CD8-positive, alpha-beta memory T cell (primary cell): ENCODE data around the gene SRPK2. TPM values are rescaled to one million over a fixed set of nuclear protein-coding genes. Genes with fewer than 3 reads are reported as not detected.

ENCODE experiments used
- CTCF ChIA-PET: fragments of 350-600 bp; sonication (Branson Sonifier 250); formaldehyde crosslinking; loops from one replicate; lab custom pipeline; 2021; ENCODE audit warnings: antibody characterized with exemption; lab: Charles Lee
- POLR2A ChIA-PET: fragments of 350-600 bp; sonication (Branson Sonifier 250); formaldehyde crosslinking; loops from one replicate; lab custom pipeline; 2021; ENCODE audit warnings: antibody characterized with exemption; lab: Charles Lee
- DNase-seq, 5 donors: peaks; one replicate each; pipeline versions ENCODE4 v3.0.0 to v3.0.0-alpha.2; 2020 to 2022; ENCODE audit warnings: mixed read lengths in 1 of 5
- H3K27ac ChIP-seq: one replicate; pipeline ENCODE4 v1.7.0; 2013; ENCODE audit warnings: low read depth, mild to moderate bottlenecking, low read length, moderate library complexity
- H3K27me3 ChIP-seq: 2 replicates; pipeline ENCODE4 v1.7.0; 2013; ENCODE audit warnings: low read length, mild to moderate bottlenecking; ENCODE audit not compliant: insufficient read depth, poor library complexity, severe bottlenecking
- H3K36me3 ChIP-seq: 2 replicates; pipeline ENCODE4 v1.7.0; 2013; ENCODE audit warnings: mild to moderate bottlenecking, low read length, moderate library complexity; ENCODE audit not compliant: insufficient read depth
- H3K4me1 ChIP-seq: 2 replicates; pipeline ENCODE4 v1.7.0; 2013; ENCODE audit warnings: mild to moderate bottlenecking, low read length, moderate library complexity; ENCODE audit not compliant: insufficient read depth
- H3K4me3 ChIP-seq: 2 replicates; pipeline ENCODE4 v1.7.0; 2013; ENCODE audit warnings: mild to moderate bottlenecking, low read length
- H3K9me3 ChIP-seq: 2 replicates; pipeline ENCODE4 v1.7.0; 2013; ENCODE audit warnings: mild to moderate bottlenecking, low read length
- H3K27ac Mint-ChIP-seq, 8 donors: one replicate each; pipeline ENCODE4 v1.8.0; 2020 to 2021; ENCODE audit warnings: mixed read lengths in 8 of 8, mild to moderate bottlenecking in 6 of 8, inconsistent platforms in 3 of 8, moderate library complexity in 3 of 8
- H3K27me3 Mint-ChIP-seq, 2 donors: one replicate each; pipeline ENCODE4 v1.8.0; 2020 to 2021; ENCODE audit warnings: mixed read lengths in 2 of 2, mild to moderate bottlenecking in 1 of 2, moderate library complexity in 1 of 2
- H3K36me3 Mint-ChIP-seq, 3 donors: one replicate each; pipeline ENCODE4 v1.8.0; 2020 to 2021; ENCODE audit warnings: mixed read lengths in 3 of 3, inconsistent platforms in 1 of 3, mild to moderate bottlenecking in 1 of 3
- H3K4me1 Mint-ChIP-seq, 3 donors: one replicate each; pipeline ENCODE4 v1.8.0; 2020 to 2021; ENCODE audit warnings: mixed read lengths in 3 of 3, inconsistent platforms in 1 of 3, mild to moderate bottlenecking in 1 of 3
- H3K4me3 Mint-ChIP-seq, 7 donors: one replicate each; pipeline ENCODE4 v1.8.0; 2020 to 2021; ENCODE audit warnings: mixed read lengths in 7 of 7, mild to moderate bottlenecking in 6 of 7, moderate library complexity in 4 of 7, inconsistent platforms in 2 of 7
- H3K9me3 Mint-ChIP-seq, 5 donors: one replicate each; pipeline ENCODE4 v1.8.0; 2020 to 2022; ENCODE audit warnings: mixed read lengths in 5 of 5, mild to moderate bottlenecking in 3 of 5, moderate library complexity in 2 of 5, inconsistent platforms in 1 of 5
- polyA plus RNA-seq: library from polyadenylated mRNA; unstranded; fragments of 300-500 nt; fragmentation: Illumina TruSeq; gene quantifications from one replicate; pipeline ENCODE4 v1.2.3, GENCODE V29; 2021
- total RNA-seq, 2 experiments: library from RNA; stranded (reverse); gene quantifications; one replicate each; pipeline ENCODE4 v1.2.3, GENCODE V29; 2021

SRPK2 gene
- total and polyA plus RNA-seq, 3 experiments from 2014 or later = 40.8 to 59.5 (median 41.3) TPM

DNA sequence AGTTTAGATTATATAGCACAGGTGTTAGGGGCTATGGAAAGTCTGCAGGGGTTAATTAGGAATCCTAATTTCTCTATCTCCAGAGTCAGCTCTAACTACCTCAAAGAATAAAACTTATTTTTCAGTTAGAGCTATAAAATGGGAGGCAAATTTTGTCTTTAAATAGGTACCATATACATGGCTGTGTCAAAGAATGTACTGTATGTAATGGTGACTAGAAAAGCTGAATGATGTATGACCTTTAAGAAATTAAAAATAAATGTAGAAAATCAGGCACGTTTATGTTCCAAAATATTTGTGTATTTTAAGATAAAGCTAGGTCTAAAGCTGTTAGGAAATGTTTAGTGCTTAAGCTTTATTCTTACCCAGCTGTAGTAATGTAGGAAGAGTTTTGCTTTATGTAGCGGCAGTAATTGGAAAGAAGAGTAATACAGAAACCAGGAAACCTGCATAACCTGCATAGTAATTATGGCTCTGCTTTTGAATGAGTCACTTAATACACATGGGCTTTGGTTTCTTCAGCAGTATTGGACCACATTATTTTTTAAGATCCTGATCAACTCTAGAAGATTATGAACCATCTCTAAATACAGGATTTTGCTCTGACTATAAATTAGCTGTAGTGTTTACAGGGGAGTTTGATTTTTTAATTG lies 289.7 kb downstream of the SRPK2 start:
- Histone ChIP-seq H3K4me1 (no peaks in the 10 kb centered on the region), H3K9me3 (no peaks in the 10 kb centered on the region), H3K4me3 (no peak overlapping the region), H3K36me3 (peaks cover 29% of the 10 kb centered on the region), H3K27ac (no peak overlapping the region), H3K27me3 (no peaks in the 10 kb centered on the region)
- no peaks in the 10 kb centered on the region for H3K9me3 Mint-ChIP-seq
- ChIA-PET CTCF (no interaction called here), POLR2A (interaction anchor here (1.2 kb wide), 1 partner anchor 84 kb away, joined by 3 read pairs; no protein-coding TSS in a partner anchor)
- H3K27me3 Mint-ChIP-seq = no peaks in the 10 kb centered on the region
- H3K27ac Mint-ChIP-seq = peak overlapping the region in 7 of 8 donors; percentile 22 to 77 (median 47)
- H3K4me3 Mint-ChIP-seq = no peak overlapping the region
- DNase-seq = no peak
- H3K4me1 Mint-ChIP-seq = peaks cover 33 to 73% (median 55%) of the 10 kb centered on the region in 3 donors
- peaks cover 5 to 75% (median 17%) of the 10 kb centered on the region in 3 donors for H3K36me3 Mint-ChIP-seq

GRCh38 chr7:105097619-105098018 lies 291.1 kb downstream of the SRPK2 start:
- no peak for DNase-seq
- Histone ChIP-seq H3K4me1 (no peaks in the 10 kb centered on the region), H3K36me3 (peaks cover 22% of the 10 kb centered on the region), H3K9me3 (no peaks in the 10 kb centered on the region), H3K27me3 (no peaks in the 10 kb centered on the region), H3K4me3 (no peak overlapping the region), H3K27ac (no peak overlapping the region)
- peaks cover 3 to 76% (median 12%) of the 10 kb centered on the region in 3 donors for H3K36me3 Mint-ChIP-seq
- H3K27me3 Mint-ChIP-seq = no peaks in the 10 kb centered on the region
- H3K4me3 Mint-ChIP-seq = no peak overlapping the region
- CTCF ChIA-PET = no interaction called here
- H3K27ac Mint-ChIP-seq = peak overlapping the region in 6 of 8 donors; percentile 11 to 69 (median 20)
- H3K9me3 Mint-ChIP-seq = no peaks in the 10 kb centered on the region
- H3K4me1 Mint-ChIP-seq = peaks cover 30 to 67% (median 51%) of the 10 kb centered on the region in 3 donors
- POLR2A ChIA-PET = no interaction called here

DNA sequence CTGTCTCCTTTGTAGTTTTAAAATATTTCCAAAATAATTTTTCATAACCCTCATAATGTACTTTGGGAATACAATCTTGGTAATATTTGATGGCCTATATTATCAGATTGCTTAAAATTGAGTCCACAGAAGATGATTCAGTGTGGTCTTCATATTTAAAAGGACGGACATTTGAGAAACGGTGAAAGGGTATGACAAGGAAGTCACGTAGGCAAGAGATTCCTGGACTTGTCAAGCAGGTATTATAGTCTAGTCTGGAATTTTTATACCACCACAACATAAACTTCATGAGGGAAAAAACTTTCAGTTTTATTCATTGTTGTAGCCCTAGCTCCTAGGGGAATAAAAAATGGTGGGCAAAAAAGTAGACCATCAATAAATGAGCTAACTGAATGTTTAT lies 292.4 kb downstream of the SRPK2 start:
- no peaks in the 10 kb centered on the region for H3K9me3 Mint-ChIP-seq
- peaks cover 23% of the 10 kb centered on the region for H3K36me3 ChIP-seq
- H3K4me1 Mint-ChIP-seq = peaks cover 30 to 62% (median 50%) of the 10 kb centered on the region in 3 donors
- no peaks in the 10 kb centered on the region for H3K27me3 Mint-ChIP-seq
- peaks cover 3 to 80% (median 10%) of the 10 kb centered on the region in 3 donors for H3K36me3 Mint-ChIP-seq
- no peaks in the 10 kb centered on the region for H3K4me1 ChIP-seq
- no peak overlapping the region for H3K4me3 Mint-ChIP-seq
- ChIA-PET POLR2A (no interaction called here), CTCF (no interaction called here)
- H3K9me3 ChIP-seq = no peaks in the 10 kb centered on the region
- H3K27ac Mint-ChIP-seq = peak overlapping the region in 3 of 8 donors; percentile 10 to 45 (median 17)
- H3K4me3 ChIP-seq = no peak overlapping the region
- H3K27ac ChIP-seq = no peak overlapping the region
- no peaks in the 10 kb centered on the region for H3K27me3 ChIP-seq
- DNase-seq = no peak

GRCh38 chr7:105094966-105095365 lies 293.8 kb downstream of the SRPK2 start:
- H3K27ac Mint-ChIP-seq = peak overlapping the region in 4 of 8 donors; percentile 12 to 75 (median 52)
- no peak overlapping the region for H3K4me3 Mint-ChIP-seq
- no peak for DNase-seq
- Histone ChIP-seq H3K27me3 (no peaks in the 10 kb centered on the region), H3K9me3 (no peaks in the 10 kb centered on the region), H3K4me3 (no peak overlapping the region), H3K4me1 (no peaks in the 10 kb centered on the region), H3K27ac (no peak overlapping the region), H3K36me3 (peaks cover 30% of the 10 kb centered on the region)
- ChIA-PET POLR2A (interaction anchor here (0.5 kb wide), 1 partner anchor 15 kb away, joined by 4 read pairs; no protein-coding TSS in a partner anchor), CTCF (no interaction called here)
- no peaks in the 10 kb centered on the region for H3K9me3 Mint-ChIP-seq
- H3K4me1 Mint-ChIP-seq = peaks cover 24 to 53% (median 43%) of the 10 kb centered on the region in 3 donors
- peaks cover 1 to 80% (median 14%) of the 10 kb centered on the region in 3 donors for H3K36me3 Mint-ChIP-seq
- no peaks in the 10 kb centered on the region for H3K27me3 Mint-ChIP-seq

GRCh38 chr7:105088456-105088855 lies 300.3 kb downstream of the SRPK2 start:
- Mint-ChIP-seq H3K27me3 (no peaks in the 10 kb centered on the region), H3K27ac (peak overlapping the region in 6 of 8 donors; percentile 0 to 76 (median 50))
- POLR2A ChIA-PET = no interaction called here

GRCh38 chr7:105087981-105088380 lies 300.7 kb downstream of the SRPK2 start:
- Mint-ChIP-seq H3K27ac (peak overlapping the region in 5 of 8 donors; percentile 9 to 76 (median 53)), H3K4me1 (peaks cover 25 to 40% (median 30%) of the 10 kb centered on the region in 3 donors), H3K9me3 (no peaks in the 10 kb centered on the region), H3K4me3 (no peak overlapping the region), H3K27me3 (no peaks in the 10 kb centered on the region), H3K36me3 (peaks cover 3 to 77% (median 26%) of the 10 kb centered on the region in 3 donors)
- no peak for DNase-seq
- Histone ChIP-seq H3K27ac (no peak overlapping the region), H3K9me3 (no peaks in the 10 kb centered on the region), H3K36me3 (peaks cover 39% of the 10 kb centered on the region), H3K4me1 (no peaks in the 10 kb centered on the region), H3K4me3 (no peak overlapping the region), H3K27me3 (no peaks in the 10 kb centered on the region)
- POLR2A ChIA-PET = no interaction called here
- CTCF ChIA-PET = interaction anchor here (2.1 kb wide), 1 partner anchor 107 kb away, joined by 7 read pairs; no protein-coding TSS in a partner anchor

More at GRCh38 chr7:105088456-105088855, 300.3 kb downstream of the SRPK2 start:
- Histone ChIP-seq H3K36me3 (peaks cover 34% of the 10 kb centered on the region), H3K9me3 (no peaks in the 10 kb centered on the region), H3K4me3 (no peak overlapping the region), H3K27me3 (no peaks in the 10 kb centered on the region), H3K27ac (no peak overlapping the region), H3K4me1 (no peaks in the 10 kb centered on the region)
- CTCF ChIA-PET = interaction anchor here (2.1 kb wide), 1 partner anchor 107 kb away, joined by 7 read pairs; no protein-coding TSS in a partner anchor
- H3K9me3 Mint-ChIP-seq = no peaks in the 10 kb centered on the region
- no peak for DNase-seq
- H3K4me3 Mint-ChIP-seq = no peak overlapping the region
- peaks cover 23 to 36% (median 25%) of the 10 kb centered on the region in 3 donors for H3K4me1 Mint-ChIP-seq
- H3K36me3 Mint-ChIP-seq = peaks cover 3 to 75% (median 24%) of the 10 kb centered on the region in 3 donors

DNA sequence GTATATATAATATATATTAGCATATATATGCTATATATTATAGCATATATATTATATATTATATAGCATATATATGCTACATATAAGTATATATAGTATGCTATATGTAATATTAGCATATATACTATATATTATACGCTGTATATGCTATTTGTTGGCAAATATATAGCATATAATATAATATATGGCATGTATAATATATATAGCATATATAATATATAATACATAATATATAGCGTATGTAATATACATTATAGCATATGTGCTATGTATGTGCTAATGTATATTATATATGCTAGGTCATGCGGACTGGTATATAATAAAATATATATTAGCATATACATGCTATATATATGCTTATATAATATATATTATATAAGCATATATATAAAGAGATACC lies 301.9 kb downstream of the SRPK2 start:
- H3K4me1 Mint-ChIP-seq = peaks cover 30 to 49% (median 34%) of the 10 kb centered on the region in 3 donors
- H3K9me3 Mint-ChIP-seq = no peaks in the 10 kb centered on the region
- H3K4me1 ChIP-seq = no peaks in the 10 kb centered on the region
- no peak overlapping the region for H3K4me3 Mint-ChIP-seq
- no peak overlapping the region for H3K4me3 ChIP-seq
- H3K36me3 ChIP-seq = peaks cover 49% of the 10 kb centered on the region
- H3K27me3 ChIP-seq = no peaks in the 10 kb centered on the region
- CTCF ChIA-PET = interaction anchor here (2.1 kb wide), 1 partner anchor 106 kb away, joined by 7 read pairs; no protein-coding TSS in a partner anchor
- no peaks in the 10 kb centered on the region for H3K27me3 Mint-ChIP-seq
- peaks cover 3 to 77% (median 32%) of the 10 kb centered on the region in 3 donors for H3K36me3 Mint-ChIP-seq
- no peak overlapping the region for H3K27ac ChIP-seq
- POLR2A ChIA-PET = interaction anchor here (0.5 kb wide), 1 partner anchor 9 kb away, joined by 3 read pairs; no protein-coding TSS in a partner anchor
- no peaks in the 10 kb centered on the region for H3K9me3 ChIP-seq
- DNase-seq = no peak
- H3K27ac Mint-ChIP-seq = no peak overlapping the region

DNA sequence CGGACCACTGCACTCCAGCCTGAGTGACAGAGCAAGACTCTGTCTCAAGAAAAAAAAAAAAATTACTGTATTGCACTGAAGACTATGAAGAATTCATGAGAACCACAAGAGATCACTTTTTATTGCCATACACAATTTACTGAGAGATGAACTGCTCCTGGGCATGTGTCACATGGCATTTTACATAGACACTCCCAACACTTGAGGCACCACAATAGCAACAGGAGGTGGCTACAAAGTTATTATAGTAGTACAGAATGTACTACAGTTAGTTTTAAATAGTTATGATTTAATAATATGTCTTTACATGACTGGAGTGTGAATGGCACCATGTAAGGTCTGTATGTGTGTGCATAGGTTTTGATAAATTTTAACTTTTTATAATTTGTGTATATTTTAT lies 304.1 kb downstream of the SRPK2 start:
- Histone ChIP-seq H3K36me3 (peaks cover 51% of the 10 kb centered on the region), H3K9me3 (no peaks in the 10 kb centered on the region), H3K27ac (no peak overlapping the region), H3K4me1 (no peaks in the 10 kb centered on the region), H3K27me3 (no peaks in the 10 kb centered on the region), H3K4me3 (no peak overlapping the region)
- ChIA-PET POLR2A (no interaction called here), CTCF (no interaction called here)
- DNase-seq = no peak
- Mint-ChIP-seq H3K9me3 (no peaks in the 10 kb centered on the region), H3K27me3 (no peaks in the 10 kb centered on the region), H3K4me1 (peaks cover 22 to 44% (median 25%) of the 10 kb centered on the region in 3 donors), H3K4me3 (no peak overlapping the region), H3K36me3 (peaks cover 0 to 81% (median 25%) of the 10 kb centered on the region in 3 donors), H3K27ac (peak overlapping the region in 1 of 8 donors; percentile 12)
